ENCODE data around the gene HGD. TPM values are rescaled to one million over a fixed set of nuclear protein-coding genes. Genes with fewer than 3 reads are reported as not detected.
"Not testable (repeated sequence)": the region's sequence is repeated elsewhere in the genome, so short reads cannot be mapped to it uniquely, and the experiment has no call there.

The HGD gene
- total and polyA plus RNA-seq, 2 donors from 2014 or later = 72.0 to 251 TPM

- intact Hi-C loops (cut with DNase I) = no loop called here
- Histone ChIP-seq H3K4me1 (ENCODE audit: control insufficient read depth in 2 of 3, insufficient read depth in 2 of 3, low read depth in 1 of 3, low read length in 3 of 3) (peaks cover 0 to 3% (median 0%) of the 10 kb centered on the region in 3 donors), H3K9me3 (ENCODE audit: control insufficient read depth in 2 of 3, insufficient read depth in 1 of 3, low read length in 3 of 3) (no peaks in the 10 kb centered on the region), H3K27ac (ENCODE audit: low read depth in 2 of 2, low read length in 2 of 2) (peak overlapping the region in 1 of 2 donors; percentile 32), H3K9ac (ENCODE audit: low read length in 3 of 3) (no peak overlapping the region), H3K36me3 (ENCODE audit: control insufficient read depth in 2 of 3, insufficient read depth in 3 of 3, low read length in 3 of 3) (peaks cover 0 to 29% (median 3%) of the 10 kb centered on the region in 3 donors), H3K27me3 (ENCODE audit: control insufficient read depth, insufficient read depth, low read length) (no peaks in the 10 kb centered on the region), H3K4me3 (ENCODE audit: low read length in 3 of 3) (no peak overlapping the region)
- no peak for TF ChIP-seq CTCF (IDR thresholded peaks at IDR 0.05; ENCODE audit: borderline replicate concordance, extremely low read depth, insufficient read depth)
- FAIRE-seq = no peak
- DNase-seq = no peak
Measured at GRCh38 chr3:120641696-120642246, 40.3 kb downstream of the HGD start.

GRCh38 chr3:120640231-120640630 lies 41.8 kb downstream of the HGD start:
- no peak for DNase-seq

GRCh38 chr3:120638820-120639219 lies 43.2 kb downstream of the HGD start:
- H3K4me3 ChIP-seq (ENCODE audit: low read length in 3 of 3); FAIRE-seq; DNase-seq; H3K27ac ChIP-seq (ENCODE audit: low read depth in 2 of 2, low read length in 2 of 2); H3K4me1 ChIP-seq (ENCODE audit: control insufficient read depth in 2 of 3, insufficient read depth in 2 of 3, low read depth in 1 of 3, low read length in 3 of 3); H3K9me3 ChIP-seq (ENCODE audit: control insufficient read depth in 2 of 3, insufficient read depth in 1 of 3, low read length in 3 of 3); intact Hi-C loops (cut with DNase I); H3K9ac ChIP-seq (ENCODE audit: low read length in 3 of 3); H3K36me3 ChIP-seq (ENCODE audit: control insufficient read depth in 2 of 3, insufficient read depth in 3 of 3, low read length in 3 of 3); H3K27me3 ChIP-seq (ENCODE audit: control insufficient read depth, insufficient read depth, low read length): not testable (repeated sequence)

More at GRCh38 chr3:120640231-120640630, 41.8 kb downstream of the HGD start:
- no peaks in the 10 kb centered on the region for H3K9me3 ChIP-seq (ENCODE audit: control insufficient read depth in 2 of 3, insufficient read depth in 1 of 3, low read length in 3 of 3)
- H3K4me1 ChIP-seq (ENCODE audit: control insufficient read depth in 2 of 3, insufficient read depth in 2 of 3, low read depth in 1 of 3, low read length in 3 of 3) = peaks cover 0 to 3% (median 0%) of the 10 kb centered on the region in 3 donors
- no peak overlapping the region for H3K9ac ChIP-seq (ENCODE audit: low read length in 3 of 3)
- peaks cover 0 to 23% (median 3%) of the 10 kb centered on the region in 3 donors for H3K36me3 ChIP-seq (ENCODE audit: control insufficient read depth in 2 of 3, insufficient read depth in 3 of 3, low read length in 3 of 3)
- H3K27ac ChIP-seq (ENCODE audit: low read depth in 2 of 2, low read length in 2 of 2) = no peak overlapping the region
- no peaks in the 10 kb centered on the region for H3K27me3 ChIP-seq (ENCODE audit: control insufficient read depth, insufficient read depth, low read length)
- intact Hi-C loops (cut with DNase I) = no loop called here
- no peak for FAIRE-seq
- no peak for TF ChIP-seq CTCF (IDR thresholded peaks at IDR 0.05; ENCODE audit: borderline replicate concordance, extremely low read depth, insufficient read depth)
- no peak overlapping the region for H3K4me3 ChIP-seq (ENCODE audit: low read length in 3 of 3)

- peaks cover 0 to 9% (median 4%) of the 10 kb centered on the region in 3 donors for H3K36me3 ChIP-seq (ENCODE audit: control insufficient read depth in 2 of 3, insufficient read depth in 3 of 3, low read length in 3 of 3)
- FAIRE-seq (no peak), DNase-seq (no peak)
- H3K9me3 ChIP-seq (ENCODE audit: control insufficient read depth in 2 of 3, insufficient read depth in 1 of 3, low read length in 3 of 3) = no peaks in the 10 kb centered on the region
- intact Hi-C loops (cut with DNase I) = no loop called here
- no peak overlapping the region for H3K4me3 ChIP-seq (ENCODE audit: low read length in 3 of 3)
- no peak overlapping the region for H3K27ac ChIP-seq (ENCODE audit: low read depth in 2 of 2, low read length in 2 of 2)
- peaks cover 0 to 3% (median 3%) of the 10 kb centered on the region in 3 donors for H3K4me1 ChIP-seq (ENCODE audit: control insufficient read depth in 2 of 3, insufficient read depth in 2 of 3, low read depth in 1 of 3, low read length in 3 of 3)
- no peak for TF ChIP-seq CTCF (IDR thresholded peaks at IDR 0.05; ENCODE audit: borderline replicate concordance, extremely low read depth, insufficient read depth)
- no peaks in the 10 kb centered on the region for H3K27me3 ChIP-seq (ENCODE audit: control insufficient read depth, insufficient read depth, low read length)
- H3K9ac ChIP-seq (ENCODE audit: low read length in 3 of 3) = no peak overlapping the region
Measured at GRCh38 chr3:120637851-120638559, 44.0 kb downstream of the HGD start.
